HEK293 (cell line): ENCODE measurements around the gene PLCD1.

Experiments
- CTCF ChIA-PET: fragments of 350-600 bp; formaldehyde crosslinking; extraction: SDS; loops from one replicate; lab custom pipeline; 2021; ENCODE audit warnings: antibody characterized with exemption; lab: Yijun Ruan, JAX
- POLR2A ChIA-PET: fragments of 300-600 bp; formaldehyde crosslinking; extraction: SDS; loops from one replicate; lab custom pipeline; 2020; ENCODE audit warnings: antibody characterized with exemption, inconsistent platforms; lab: Yijun Ruan, JAX
- H3K27ac ChIP-seq: fragments of 200-500 bp; sonication (Bioruptor generic); 2 replicates; pipeline ENCODE4 v1.5.1; 2014; ENCODE audit warnings: low read depth, low read length, control low read depth, inconsistent platforms; ENCODE audit errors: extremely low read depth
- H3K36me3 ChIP-seq, 2 experiments: fragments of 200-500 bp in 1 of 2; sonication (Bioruptor generic) in 1 of 2; 1 replicate in 1 of 2; 2 replicates in 1 of 2; pipeline ENCODE4 v1.5.1; 2014 to 2017; ENCODE audit warnings: inconsistent platforms in 2 of 2, low read length in 2 of 2; ENCODE audit not compliant: control insufficient read depth in 2 of 2, insufficient read depth in 1 of 2
- H3K4me1 ChIP-seq: fragments of 200-500 bp; sonication (Bioruptor generic); 2 replicates; pipeline ENCODE4 v1.5.1; 2014; ENCODE audit warnings: mild to moderate bottlenecking, low read length, inconsistent platforms; ENCODE audit not compliant: control insufficient read depth, insufficient read depth
- H3K4me3 ChIP-seq: 2 replicates; pipeline ENCODE4 v1.5.1; 2011; ENCODE audit warnings: low read depth, mild to moderate bottlenecking, control low read depth, low read length, moderate library complexity
- H3K9me3 ChIP-seq: fragments of 200-500 bp; sonication (Bioruptor generic); 2 replicates; pipeline ENCODE4 v1.5.1; 2014; ENCODE audit warnings: low read depth, low read length, inconsistent platforms; ENCODE audit not compliant: control insufficient read depth, insufficient read depth
- GLI4 ChIP-seq: fragments of 450-650 bp; formaldehyde crosslinking; IDR thresholded peaks from 2 replicates; pipeline ENCODE4 v1.5.1; 2016; ENCODE audit warnings: missing biosample characterization, missing genetic modification characterization
- GLIS1 ChIP-seq: fragments of 450-650 bp; formaldehyde crosslinking; IDR thresholded peaks from 2 replicates; pipeline ENCODE4 v1.5.1; 2016; ENCODE audit warnings: missing biosample characterization, missing genetic modification characterization
- HOXC10 ChIP-seq: sonication (generic); formaldehyde crosslinking; IDR thresholded peaks from 2 replicates; pipeline ENCODE4 v1.8.1; 2023; ENCODE audit warnings: mild to moderate bottlenecking, missing genetic modification reagents
- KLF1 ChIP-seq: fragments of 450-650 bp; formaldehyde crosslinking; IDR thresholded peaks from 2 replicates; pipeline ENCODE4 v1.5.1; 2016; ENCODE audit warnings: missing biosample characterization, missing genetic modification characterization
- KLF7 ChIP-seq: fragments of 450-650 bp; formaldehyde crosslinking; IDR thresholded peaks from 2 replicates; pipeline ENCODE4 v1.5.1; 2016; ENCODE audit warnings: missing biosample characterization, missing genetic modification characterization, borderline replicate concordance
- KLF8 ChIP-seq: fragments of 450-650 bp; formaldehyde crosslinking; IDR thresholded peaks from 2 replicates; pipeline ENCODE4 v1.5.1; 2016; ENCODE audit warnings: missing biosample characterization, missing genetic modification characterization
- REPIN1 ChIP-seq: fragments of 450-650 bp; formaldehyde crosslinking; IDR thresholded peaks from 2 replicates; pipeline ENCODE4 v1.5.1; 2017; ENCODE audit warnings: missing biosample characterization, missing genetic modification characterization, low read depth
- TRIM28 ChIP-seq: IDR thresholded peaks from 2 replicates; pipeline ENCODE4 v1.6.1; 2011; ENCODE audit warnings: low read length, control low read depth, borderline replicate concordance
- ZBTB17 ChIP-seq: fragments of 450-650 bp; formaldehyde crosslinking; IDR thresholded peaks from 2 replicates; pipeline ENCODE4 v1.5.1; 2016; ENCODE audit warnings: missing biosample characterization, missing genetic modification characterization
- ZNF157 ChIP-seq: fragments of 450-650 bp; formaldehyde crosslinking; IDR thresholded peaks from 2 replicates; pipeline ENCODE4 v1.5.1; 2016; ENCODE audit warnings: missing biosample characterization, missing genetic modification characterization
- ZNF174 ChIP-seq: fragments of 450-650 bp; formaldehyde crosslinking; IDR thresholded peaks from 2 replicates; pipeline ENCODE4 v1.5.0; 2017; ENCODE audit warnings: missing biosample characterization, mild to moderate bottlenecking, missing genetic modification characterization
- ZNF211 ChIP-seq: fragments of 450-650 bp; formaldehyde crosslinking; IDR thresholded peaks from 2 replicates; pipeline ENCODE4 v1.5.1; 2016; ENCODE audit warnings: low read depth, missing biosample characterization, missing genetic modification characterization
- ZNF221 ChIP-seq: fragments of 450-650 bp; formaldehyde crosslinking; IDR thresholded peaks from 2 replicates; pipeline ENCODE4 v1.5.1; 2017; ENCODE audit warnings: missing biosample characterization, missing genetic modification characterization, borderline replicate concordance
- ZNF24 ChIP-seq: fragments of 450-650 bp; formaldehyde crosslinking; IDR thresholded peaks from 2 replicates; pipeline ENCODE4 v1.5.1; 2016; ENCODE audit warnings: missing biosample characterization, missing genetic modification characterization
- ZNF292 ChIP-seq: fragments of 450-650 bp; formaldehyde crosslinking; IDR thresholded peaks from 2 replicates; pipeline ENCODE4 v1.5.1; 2016; ENCODE audit warnings: low read depth, missing biosample characterization, missing genetic modification characterization, borderline replicate concordance
- ZNF48 ChIP-seq: fragments of 450-650 bp; formaldehyde crosslinking; IDR thresholded peaks from 2 replicates; pipeline ENCODE4 v1.5.1; 2016; ENCODE audit warnings: missing biosample characterization, missing genetic modification characterization
- ZNF530 ChIP-seq: fragments of 450-650 bp; formaldehyde crosslinking; IDR thresholded peaks from 2 replicates; pipeline ENCODE4 v1.5.1; 2016; ENCODE audit warnings: low read depth, missing biosample characterization, missing genetic modification characterization
- ZNF558 ChIP-seq: fragments of 450-650 bp; formaldehyde crosslinking; IDR thresholded peaks from 2 replicates; pipeline ENCODE4 v1.5.1; 2016; ENCODE audit warnings: missing biosample characterization, missing genetic modification characterization
- ZNF707 ChIP-seq: fragments of 450-650 bp; formaldehyde crosslinking; IDR thresholded peaks from 2 replicates; pipeline ENCODE4 v1.5.1; 2016; ENCODE audit warnings: missing biosample characterization, missing genetic modification characterization
- ZNF830 ChIP-seq: fragments of 450-650 bp; IDR thresholded peaks from 2 replicates; pipeline ENCODE4 v1.5.0; 2018; ENCODE audit warnings: missing biosample characterization, missing genetic modification characterization, low read depth, mild to moderate bottlenecking, moderate library complexity
- ZNF837 ChIP-seq: fragments of 450-650 bp; formaldehyde crosslinking; IDR thresholded peaks from 2 replicates; pipeline ENCODE4 v1.5.1; 2016; ENCODE audit warnings: missing biosample characterization, missing genetic modification characterization
- ZSCAN16 ChIP-seq: fragments of 450-650 bp; formaldehyde crosslinking; IDR thresholded peaks from 2 replicates; pipeline ENCODE4 v1.5.1; 2016; ENCODE audit warnings: missing biosample characterization, missing genetic modification characterization
- TF ChIP-seq, protein P1 (sequence below): fragments of 450-650 bp; formaldehyde crosslinking; conservative IDR thresholded peaks from 2 replicates; pipeline ENCODE4 v1.5.1; 2016; ENCODE audit warnings: low read depth, missing biosample characterization, missing genetic modification characterization
- TF ChIP-seq, protein P2 (sequence below): fragments of 450-650 bp; formaldehyde crosslinking; IDR thresholded peaks from 2 replicates; pipeline ENCODE4 v1.5.1; 2016; ENCODE audit warnings: missing biosample characterization, missing genetic modification characterization
- TF ChIP-seq, protein P3 (sequence below): fragments of 450-650 bp; formaldehyde crosslinking; IDR thresholded peaks from 2 replicates; pipeline ENCODE4 v1.5.1; 2016; ENCODE audit warnings: missing biosample characterization, missing genetic modification characterization
- TF ChIP-seq, protein P4 (sequence below): fragments of 450-650 bp; formaldehyde crosslinking; IDR thresholded peaks from 2 replicates; pipeline ENCODE4 v1.5.1; 2016; ENCODE audit warnings: missing biosample characterization, missing genetic modification characterization
- TF ChIP-seq, protein P5 (sequence below): fragments of 450-650 bp; formaldehyde crosslinking; IDR thresholded peaks from 2 replicates; pipeline ENCODE4 v1.5.1; 2016; ENCODE audit warnings: missing biosample characterization, missing genetic modification characterization

Gene PLCD1

DNA sequence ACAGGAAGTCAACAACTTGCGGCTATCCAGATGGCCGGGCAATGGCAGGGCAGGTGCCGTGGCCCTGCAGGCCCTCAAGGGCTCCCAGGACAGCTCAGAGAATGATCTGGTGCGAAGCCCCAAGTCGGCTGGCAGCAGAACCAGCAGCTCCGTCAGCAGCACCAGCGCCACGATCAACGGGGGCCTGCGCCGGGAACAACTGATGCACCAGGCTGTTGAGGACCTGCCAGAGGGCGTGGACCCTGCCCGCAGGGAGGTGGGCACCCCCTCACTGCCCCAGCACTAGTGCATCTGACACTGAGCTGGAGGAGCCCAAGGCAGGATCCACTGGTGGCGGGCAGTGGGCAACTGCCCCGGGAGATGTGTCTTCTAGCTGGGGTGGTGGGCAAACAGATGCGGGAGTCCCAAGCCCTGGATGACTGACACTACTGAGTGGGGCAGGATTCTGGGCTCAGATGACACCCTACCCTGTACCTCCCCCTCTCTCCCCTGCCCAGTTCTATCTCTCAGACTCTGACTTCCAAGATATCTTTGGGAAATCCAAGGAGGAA, 22.9 kb downstream of the PLCD1 start:
- no peaks in the 10 kb centered on the region for H3K9me3 ChIP-seq
- TF ChIP-seq, protein P1, sequence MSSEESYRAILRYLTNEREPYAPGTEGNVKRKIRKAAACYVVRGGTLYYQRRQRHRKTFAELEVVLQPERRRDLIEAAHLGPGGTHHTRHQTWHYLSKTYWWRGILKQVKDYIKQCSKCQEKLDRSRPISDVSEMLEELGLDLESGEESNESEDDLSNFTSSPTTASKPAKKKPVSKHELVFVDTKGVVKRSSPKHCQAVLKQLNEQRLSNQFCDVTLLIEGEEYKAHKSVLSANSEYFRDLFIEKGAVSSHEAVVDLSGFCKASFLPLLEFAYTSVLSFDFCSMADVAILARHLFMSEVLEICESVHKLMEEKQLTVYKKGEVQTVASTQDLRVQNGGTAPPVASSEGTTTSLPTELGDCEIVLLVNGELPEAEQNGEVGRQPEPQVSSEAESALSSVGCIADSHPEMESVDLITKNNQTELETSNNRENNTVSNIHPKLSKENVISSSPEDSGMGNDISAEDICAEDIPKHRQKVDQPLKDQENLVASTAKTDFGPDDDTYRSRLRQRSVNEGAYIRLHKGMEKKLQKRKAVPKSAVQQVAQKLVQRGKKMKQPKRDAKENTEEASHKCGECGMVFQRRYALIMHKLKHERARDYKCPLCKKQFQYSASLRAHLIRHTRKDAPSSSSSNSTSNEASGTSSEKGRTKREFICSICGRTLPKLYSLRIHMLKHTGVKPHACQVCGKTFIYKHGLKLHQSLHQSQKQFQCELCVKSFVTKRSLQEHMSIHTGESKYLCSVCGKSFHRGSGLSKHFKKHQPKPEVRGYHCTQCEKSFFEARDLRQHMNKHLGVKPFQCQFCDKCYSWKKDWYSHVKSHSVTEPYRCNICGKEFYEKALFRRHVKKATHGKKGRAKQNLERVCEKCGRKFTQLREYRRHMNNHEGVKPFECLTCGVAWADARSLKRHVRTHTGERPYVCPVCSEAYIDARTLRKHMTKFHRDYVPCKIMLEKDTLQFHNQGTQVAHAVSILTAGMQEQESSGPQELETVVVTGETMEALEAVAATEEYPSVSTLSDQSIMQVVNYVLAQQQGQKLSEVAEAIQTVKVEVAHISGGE (tag by site-specific recombination), result no peak
- TF ChIP-seq ZNF24, result no peak
- TF ChIP-seq, protein P2, sequence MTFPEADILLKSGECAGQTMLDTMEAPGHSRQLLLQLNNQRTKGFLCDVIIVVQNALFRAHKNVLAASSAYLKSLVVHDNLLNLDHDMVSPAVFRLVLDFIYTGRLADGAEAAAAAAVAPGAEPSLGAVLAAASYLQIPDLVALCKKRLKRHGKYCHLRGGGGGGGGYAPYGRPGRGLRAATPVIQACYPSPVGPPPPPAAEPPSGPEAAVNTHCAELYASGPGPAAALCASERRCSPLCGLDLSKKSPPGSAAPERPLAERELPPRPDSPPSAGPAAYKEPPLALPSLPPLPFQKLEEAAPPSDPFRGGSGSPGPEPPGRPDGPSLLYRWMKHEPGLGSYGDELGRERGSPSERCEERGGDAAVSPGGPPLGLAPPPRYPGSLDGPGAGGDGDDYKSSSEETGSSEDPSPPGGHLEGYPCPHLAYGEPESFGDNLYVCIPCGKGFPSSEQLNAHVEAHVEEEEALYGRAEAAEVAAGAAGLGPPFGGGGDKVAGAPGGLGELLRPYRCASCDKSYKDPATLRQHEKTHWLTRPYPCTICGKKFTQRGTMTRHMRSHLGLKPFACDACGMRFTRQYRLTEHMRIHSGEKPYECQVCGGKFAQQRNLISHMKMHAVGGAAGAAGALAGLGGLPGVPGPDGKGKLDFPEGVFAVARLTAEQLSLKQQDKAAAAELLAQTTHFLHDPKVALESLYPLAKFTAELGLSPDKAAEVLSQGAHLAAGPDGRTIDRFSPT (tag by site-specific recombination), result no peak
- TF ChIP-seq ZNF837 (tag by site-specific recombination), result no peak
- TF ChIP-seq KLF7 (tag by site-specific recombination), result no peak
- TF ChIP-seq ZSCAN16, result no peak
- no peak for TF ChIP-seq ZNF174 (tag by site-specific recombination)
- TF ChIP-seq REPIN1 (tag by site-specific recombination), result no peak
- TF ChIP-seq ZNF707 (tag by site-specific recombination), result no peak
- TF ChIP-seq ZNF211 (tag by site-specific recombination), result no peak
- TF ChIP-seq, protein P3, sequence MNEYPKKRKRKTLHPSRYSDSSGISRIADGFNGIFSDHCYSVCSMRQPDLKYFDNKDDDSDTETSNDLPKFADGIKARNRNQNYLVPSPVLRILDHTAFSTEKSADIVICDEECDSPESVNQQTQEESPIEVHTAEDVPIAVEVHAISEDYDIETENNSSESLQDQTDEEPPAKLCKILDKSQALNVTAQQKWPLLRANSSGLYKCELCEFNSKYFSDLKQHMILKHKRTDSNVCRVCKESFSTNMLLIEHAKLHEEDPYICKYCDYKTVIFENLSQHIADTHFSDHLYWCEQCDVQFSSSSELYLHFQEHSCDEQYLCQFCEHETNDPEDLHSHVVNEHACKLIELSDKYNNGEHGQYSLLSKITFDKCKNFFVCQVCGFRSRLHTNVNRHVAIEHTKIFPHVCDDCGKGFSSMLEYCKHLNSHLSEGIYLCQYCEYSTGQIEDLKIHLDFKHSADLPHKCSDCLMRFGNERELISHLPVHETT (tag by site-specific recombination), result no peak
- no peak for TF ChIP-seq ZNF530 (tag by site-specific recombination)
- no peak for TF ChIP-seq ZNF48 (tag by site-specific recombination)
- TF ChIP-seq ZNF558 (tag by site-specific recombination), result no peak
- no peak for TF ChIP-seq KLF1 (tag by site-specific recombination)
- no peak for TF ChIP-seq ZNF830 (tag by site-specific recombination)
- TF ChIP-seq KLF8 (tag by site-specific recombination), result no peak
- no peak for TF ChIP-seq ZNF292
- no peak overlapping the region for H3K27ac ChIP-seq
- peaks cover 0 to 4% of the 10 kb centered on the region in 2 experiments; a peak in 1 of 3 replicates for H3K36me3 ChIP-seq
- no peak overlapping the region for H3K4me3 ChIP-seq
- POLR2A ChIA-PET, result interaction anchor here (0.7 kb wide), 1 partner anchor 469 kb away, joined by 4 read pairs; no protein-coding TSS in a partner anchor
- H3K4me1 ChIP-seq, result no peaks in the 10 kb centered on the region
- CTCF ChIA-PET, result no interaction called here

DNA sequence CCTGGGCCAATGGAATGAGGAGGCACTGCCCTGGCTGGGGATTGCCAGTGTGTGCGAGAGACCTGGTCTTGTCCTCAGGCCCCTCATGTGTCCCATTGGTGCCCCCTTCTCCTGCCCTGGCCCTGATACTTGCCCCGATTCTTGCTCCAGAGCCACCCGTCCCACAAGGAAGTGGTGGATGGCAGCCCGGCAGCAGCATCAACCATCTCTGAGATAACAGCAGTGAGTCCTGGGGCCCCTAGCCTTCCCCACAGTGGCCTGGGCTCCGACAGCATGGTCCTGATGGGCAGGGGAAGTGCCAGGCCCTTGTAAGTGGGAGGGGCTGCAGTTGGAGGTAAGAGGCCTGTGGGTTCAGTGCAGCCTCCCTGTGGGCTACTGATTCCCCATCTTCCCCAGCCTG, 23.4 kb downstream of the PLCD1 start:
- no peaks in the 10 kb centered on the region for H3K9me3 ChIP-seq
- H3K27ac ChIP-seq, result no peak overlapping the region
- peaks cover 0 to 6% of the 10 kb centered on the region in 2 experiments; a peak in 1 of 3 replicates for H3K36me3 ChIP-seq
- no peaks in the 10 kb centered on the region for H3K4me1 ChIP-seq
- ChIA-PET POLR2A (no interaction called here), CTCF (no interaction called here)
- no peak overlapping the region for H3K4me3 ChIP-seq
- TF ChIP-seq ZNF48 (tag by site-specific recombination), result no peak
- TF ChIP-seq ZNF157 (tag by site-specific recombination), result no peak
- TF ChIP-seq, protein P4, sequence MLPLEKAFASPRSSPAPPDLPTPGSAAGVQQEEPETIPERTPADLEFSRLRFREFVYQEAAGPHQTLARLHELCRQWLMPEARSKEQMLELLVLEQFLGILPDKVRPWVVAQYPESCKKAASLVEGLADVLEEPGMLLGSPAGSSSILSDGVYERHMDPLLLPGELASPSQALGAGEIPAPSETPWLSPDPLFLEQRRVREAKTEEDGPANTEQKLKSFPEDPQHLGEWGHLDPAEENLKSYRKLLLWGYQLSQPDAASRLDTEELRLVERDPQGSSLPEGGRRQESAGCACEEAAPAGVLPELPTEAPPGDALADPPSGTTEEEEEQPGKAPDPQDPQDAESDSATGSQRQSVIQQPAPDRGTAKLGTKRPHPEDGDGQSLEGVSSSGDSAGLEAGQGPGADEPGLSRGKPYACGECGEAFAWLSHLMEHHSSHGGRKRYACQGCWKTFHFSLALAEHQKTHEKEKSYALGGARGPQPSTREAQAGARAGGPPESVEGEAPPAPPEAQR (tag by site-specific recombination), result no peak
- no peak for TF ChIP-seq TRIM28
- TF ChIP-seq, protein P5, sequence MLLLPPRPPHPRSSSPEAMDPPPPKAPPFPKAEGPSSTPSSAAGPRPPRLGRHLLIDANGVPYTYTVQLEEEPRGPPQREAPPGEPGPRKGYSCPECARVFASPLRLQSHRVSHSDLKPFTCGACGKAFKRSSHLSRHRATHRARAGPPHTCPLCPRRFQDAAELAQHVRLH (tag by site-specific recombination), result no peak
- TF ChIP-seq ZBTB17 (tag by site-specific recombination), result no peak
- TF ChIP-seq GLI4 (tag by site-specific recombination), result no peak
- TF ChIP-seq HOXC10 (CRISPR knock-in tag), result no peak
- no peak for TF ChIP-seq GLIS1 (tag by site-specific recombination)
- TF ChIP-seq ZNF221 (tag by site-specific recombination), result no peak
